HepG2 (cell line): Measurements from ENCODE around the gene MSMP. TPM values are rescaled to one million over a fixed set of nuclear protein-coding genes. Genes with fewer than 3 reads are reported as not detected.

Experiments used
- BRCA1 ChIP-seq: sonication (generic); formaldehyde crosslinking; IDR thresholded peaks from 2 replicates; pipeline ENCODE4 v1.4.0; 2020; ENCODE audit warnings: missing genetic modification reagents
- CHCHD3 ChIP-seq: sonication (generic); formaldehyde crosslinking; IDR thresholded peaks from 2 replicates; pipeline ENCODE4 v1.8.0; 2022; ENCODE audit warnings: mild to moderate bottlenecking, missing genetic modification reagents, moderate library complexity
- GTF3A ChIP-seq: sonication (generic); formaldehyde crosslinking; conservative IDR thresholded peaks from 2 replicates; pipeline ENCODE4 v1.4.0; 2020; ENCODE audit warnings: mild to moderate bottlenecking, missing genetic modification reagents
- HNF4A ChIP-seq: sonication (generic); formaldehyde crosslinking; IDR thresholded peaks from 2 replicates; pipeline ENCODE4 v1.4.0; 2020; ENCODE audit warnings: missing genetic modification reagents
- IKZF1 ChIP-seq: fragments of 450-650 bp; IDR thresholded peaks from 2 replicates; pipeline ENCODE4 v1.7.1; 2016
- MEF2D ChIP-seq: sonication (generic); formaldehyde crosslinking; IDR thresholded peaks from 2 replicates; pipeline ENCODE4 v1.5.1; 2020; ENCODE audit warnings: mild to moderate bottlenecking, missing genetic modification reagents
- MTF2 ChIP-seq: sonication (generic); formaldehyde crosslinking; IDR thresholded peaks from 2 replicates; pipeline ENCODE4 v1.5.0; 2020; ENCODE audit warnings: missing genetic modification reagents, borderline replicate concordance
- NFYB ChIP-seq: sonication (generic); formaldehyde crosslinking; IDR thresholded peaks from 2 replicates; pipeline ENCODE4 v1.4.0; 2020; ENCODE audit warnings: missing genetic modification reagents
- NR1H2 ChIP-seq: sonication (generic); formaldehyde crosslinking; IDR thresholded peaks from 2 replicates; pipeline ENCODE4 v1.8.1; 2022; ENCODE audit warnings: low read depth, missing genetic modification reagents, borderline replicate concordance
- POGZ ChIP-seq: sonication (generic); formaldehyde crosslinking; IDR thresholded peaks from 2 replicates; pipeline ENCODE4 v1.4.0; 2020; ENCODE audit warnings: mild to moderate bottlenecking, missing genetic modification reagents
- POLR2AphosphoS5 ChIP-seq: IDR thresholded peaks from 2 replicates; pipeline ENCODE4 v1.6.1; 2012; ENCODE audit warnings: low read depth, low read length
- SAFB2 ChIP-seq: sonication (generic); formaldehyde crosslinking; IDR thresholded peaks from 2 replicates; pipeline ENCODE4 v1.5.1; 2020; ENCODE audit warnings: missing genetic modification reagents, low read depth, mild to moderate bottlenecking, borderline replicate concordance
- SOX13 ChIP-seq, 3 experiments: fragments of 450-650 bp in 1 of 3; sonication (generic) in 1 of 3; formaldehyde crosslinking in 1 of 3; IDR thresholded peaks in 2 of 3; conservative IDR thresholded peaks in 1 of 3; 2 replicates each; pipeline versions ENCODE4 v1.5.0 to v1.6.1; 2016 to 2020; ENCODE audit warnings: antibody characterized with exemption in 1 of 3, mild to moderate bottlenecking in 1 of 3, missing compliant biosample characterization in 1 of 3, missing genetic modification reagents in 1 of 3, moderate library complexity in 1 of 3
- TFE3 ChIP-seq: IDR thresholded peaks from 2 replicates; pipeline ENCODE4 v1.6.1; 2016
- TMF1 ChIP-seq: sonication (generic); formaldehyde crosslinking; IDR thresholded peaks from 2 replicates; pipeline ENCODE4 v1.8.1; 2022; ENCODE audit warnings: low read depth, missing genetic modification reagents
- ZBTB7B ChIP-seq: sonication (generic); formaldehyde crosslinking; IDR thresholded peaks from 2 replicates; pipeline ENCODE4 v1.4.0; 2020; ENCODE audit warnings: missing genetic modification reagents
- ZKSCAN5 ChIP-seq: sonication (generic); formaldehyde crosslinking; IDR thresholded peaks from 2 replicates; pipeline ENCODE4 v1.5.1; 2020; ENCODE audit warnings: mild to moderate bottlenecking, missing genetic modification reagents
- ZNF101 ChIP-seq: sonication (generic); formaldehyde crosslinking; IDR thresholded peaks from 2 replicates; pipeline ENCODE4 v1.4.0; 2020; ENCODE audit warnings: mild to moderate bottlenecking, low read depth, missing genetic modification reagents, borderline replicate concordance
- ZNF17 ChIP-seq: sonication (generic); formaldehyde crosslinking; IDR thresholded peaks from 2 replicates; pipeline ENCODE4 v1.5.0; 2020; ENCODE audit warnings: mild to moderate bottlenecking, missing genetic modification reagents
- ZNF232 ChIP-seq: sonication (generic); formaldehyde crosslinking; IDR thresholded peaks from 2 replicates; pipeline ENCODE4 v1.4.0; 2020; ENCODE audit warnings: missing genetic modification reagents, borderline replicate concordance
- ZNF557 ChIP-seq: sonication (generic); formaldehyde crosslinking; IDR thresholded peaks from 2 replicates; pipeline ENCODE4 v1.4.0; 2020; ENCODE audit warnings: missing genetic modification reagents
- ZNF644 ChIP-seq: IDR thresholded peaks from 2 replicates; pipeline ENCODE4 v1.6.1; 2016; ENCODE audit warnings: low read depth
- ZNF672 ChIP-seq: sonication (generic); formaldehyde crosslinking; IDR thresholded peaks from 2 replicates; pipeline ENCODE4 v1.8.1; 2022; ENCODE audit warnings: missing genetic modification reagents
- ZNF709 ChIP-seq: sonication (generic); formaldehyde crosslinking; IDR thresholded peaks from 2 replicates; pipeline ENCODE4 v1.5.0; 2020; ENCODE audit warnings: mild to moderate bottlenecking, missing genetic modification reagents
- ZNF747 ChIP-seq: sonication (generic); formaldehyde crosslinking; IDR thresholded peaks from 2 replicates; pipeline ENCODE4 v1.8.1; 2023; ENCODE audit warnings: missing genetic modification reagents, mild to moderate bottlenecking, borderline replicate concordance
- ZNF883 ChIP-seq: sonication (generic); formaldehyde crosslinking; IDR thresholded peaks from 2 replicates; pipeline ENCODE4 v1.5.1; 2020; ENCODE audit warnings: mild to moderate bottlenecking, missing genetic modification reagents; ENCODE audit errors: not compliant biosample characterization
- ZNF891 ChIP-seq: sonication (generic); formaldehyde crosslinking; IDR thresholded peaks from 2 replicates; pipeline ENCODE4 v1.5.0; 2020; ENCODE audit warnings: mild to moderate bottlenecking, missing genetic modification reagents
- polyA plus RNA-seq, 8 experiments: library from polyadenylated mRNA; depleted of rRNA in 3 of 8; stranded (reverse) in 7 of 8; unstranded in 1 of 8; fragments of >200 nt; fragmentation: Illumina TruSeq in 4 of 8; extraction: Trizol in 4 of 8; gene quantifications; 2 replicates each; pipeline versions ENCODE4 v1.2.1 to v1.2.3, GENCODE V29; 2011 to 2016; ENCODE audit warnings: low read depth in 4 of 8, missing spikeins in 1 of 8, mixed read lengths in 1 of 8; ENCODE audit not compliant: insufficient read depth in 1 of 8
- total RNA-seq, 5 experiments: library from RNA; depleted of rRNA; stranded (reverse); fragments of >200 nt; fragmentation: Illumina TruSeq; extraction: Trizol; gene quantifications; 2 replicates each; pipeline ENCODE4 v1.2.3, GENCODE V29; 2016; ENCODE audit warnings: low read depth in 1 of 5
- TF ChIP-seq, protein P1 (sequence below): sonication (generic); formaldehyde crosslinking; IDR thresholded peaks from 2 replicates; pipeline ENCODE4 v1.5.1; 2020; ENCODE audit warnings: mild to moderate bottlenecking, missing genetic modification reagents, moderate library complexity

The MSMP gene
- total and polyA plus RNA-seq, 2 of the 13 experiments (the other 11 are each of a cell fraction or from before 2014, with no cell fraction given): 0.24 to 0.46 TPM

GRCh38 chr9:35748858-35749514, 5.1 kb downstream of the MSMP start, which contains the start of the genes GBA2 and RGP1 (continued):
- TF ChIP-seq TFE3 (CRISPR knock-in tag): no peak
- no peak for TF ChIP-seq IKZF1
- no peak for TF ChIP-seq ZNF747 (CRISPR knock-in tag)
- TF ChIP-seq POGZ (CRISPR knock-in tag): no peak
- no peak; the same call in 1 of the 2 replicates for TF ChIP-seq CHCHD3 (CRISPR knock-in tag)
- TF ChIP-seq ZNF557: no peak
- TF ChIP-seq MEF2D (CRISPR knock-in tag): no peak
- 0 out of 2 replicates have a peak, but pooled peaks have one; percentile 54 for TF ChIP-seq TMF1 (CRISPR knock-in tag)
- TF ChIP-seq, protein P1, sequence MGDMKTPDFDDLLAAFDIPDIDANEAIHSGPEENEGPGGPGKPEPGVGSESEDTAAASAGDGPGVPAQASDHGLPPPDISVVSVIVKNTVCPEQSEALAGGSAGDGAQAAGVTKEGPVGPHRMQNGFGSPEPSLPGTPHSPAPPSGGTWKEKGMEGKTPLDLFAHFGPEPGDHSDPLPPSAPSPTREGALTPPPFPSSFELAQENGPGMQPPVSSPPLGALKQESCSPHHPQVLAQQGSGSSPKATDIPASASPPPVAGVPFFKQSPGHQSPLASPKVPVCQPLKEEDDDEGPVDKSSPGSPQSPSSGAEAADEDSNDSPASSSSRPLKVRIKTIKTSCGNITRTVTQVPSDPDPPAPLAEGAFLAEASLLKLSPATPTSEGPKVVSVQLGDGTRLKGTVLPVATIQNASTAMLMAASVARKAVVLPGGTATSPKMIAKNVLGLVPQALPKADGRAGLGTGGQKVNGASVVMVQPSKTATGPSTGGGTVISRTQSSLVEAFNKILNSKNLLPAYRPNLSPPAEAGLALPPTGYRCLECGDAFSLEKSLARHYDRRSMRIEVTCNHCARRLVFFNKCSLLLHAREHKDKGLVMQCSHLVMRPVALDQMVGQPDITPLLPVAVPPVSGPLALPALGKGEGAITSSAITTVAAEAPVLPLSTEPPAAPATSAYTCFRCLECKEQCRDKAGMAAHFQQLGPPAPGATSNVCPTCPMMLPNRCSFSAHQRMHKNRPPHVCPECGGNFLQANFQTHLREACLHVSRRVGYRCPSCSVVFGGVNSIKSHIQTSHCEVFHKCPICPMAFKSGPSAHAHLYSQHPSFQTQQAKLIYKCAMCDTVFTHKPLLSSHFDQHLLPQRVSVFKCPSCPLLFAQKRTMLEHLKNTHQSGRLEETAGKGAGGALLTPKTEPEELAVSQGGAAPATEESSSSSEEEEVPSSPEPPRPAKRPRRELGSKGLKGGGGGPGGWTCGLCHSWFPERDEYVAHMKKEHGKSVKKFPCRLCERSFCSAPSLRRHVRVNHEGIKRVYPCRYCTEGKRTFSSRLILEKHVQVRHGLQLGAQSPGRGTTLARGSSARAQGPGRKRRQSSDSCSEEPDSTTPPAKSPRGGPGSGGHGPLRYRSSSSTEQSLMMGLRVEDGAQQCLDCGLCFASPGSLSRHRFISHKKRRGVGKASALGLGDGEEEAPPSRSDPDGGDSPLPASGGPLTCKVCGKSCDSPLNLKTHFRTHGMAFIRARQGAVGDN (CRISPR knock-in tag): peak; percentile 84
- TF ChIP-seq BRCA1 (CRISPR knock-in tag): no peak
- TF ChIP-seq ZNF17 (CRISPR knock-in tag): no peak
- no peak for TF ChIP-seq ZKSCAN5 (CRISPR knock-in tag)
- TF ChIP-seq ZNF709 (CRISPR knock-in tag): no peak
- TF ChIP-seq HNF4A (CRISPR knock-in tag): no peak; the same call in 1 of the 2 replicates
- no peak; the same call in 1 of the 2 replicates for TF ChIP-seq SAFB2
- TF ChIP-seq ZNF883 (CRISPR knock-in tag): no peak
- TF ChIP-seq NR1H2 (CRISPR knock-in tag): no peak
- TF ChIP-seq ZNF232: no peak
- no peak for TF ChIP-seq ZBTB7B (CRISPR knock-in tag)
- no peak for TF ChIP-seq ZNF672 (CRISPR knock-in tag)
- no peak for TF ChIP-seq ZNF644
- TF ChIP-seq NFYB (CRISPR knock-in tag): no peak
- no peak for TF ChIP-seq SOX13 (IDR thresholded peaks at IDR 0.05)
- TF ChIP-seq SOX13 (CRISPR knock-in tag; conservative IDR thresholded peaks at IDR 0.05 in 1 of 2, IDR thresholded peaks at IDR 0.05 in 1 of 2): peak in 1 of 2 experiments; percentile 17; a peak in 1 of 4 replicates
- TF ChIP-seq POLR2AphosphoS5: peak; percentile 50; the same call in 1 of the 2 replicates
- no peak for TF ChIP-seq MTF2
- no peak for TF ChIP-seq ZNF101 (CRISPR knock-in tag)
- TF ChIP-seq ZNF891 (CRISPR knock-in tag): no peak
- TF ChIP-seq GTF3A (CRISPR knock-in tag): no peak
